MCF 10A (cell line): Measurements from ENCODE around the gene CARD9. TPM values are rescaled to one million over a fixed set of nuclear protein-coding genes. Genes with fewer than 3 reads are reported as not detected.

ENCODE experiments used
- BruUV-seq: library from RNA; stranded (reverse); fragments of 400-500 nt; replicated peaks from 2 replicates; lab custom pipeline; 2021; lab: Mats Ljungman, UMichigan
- CTCF ChIA-PET: fragments of 300-600 bp; sonication (Branson Sonifier 250); formaldehyde crosslinking; extraction: SDS; loops from one replicate; lab custom pipeline; 2021; ENCODE audit warnings: antibody characterized with exemption, inconsistent platforms; lab: Yijun Ruan, JAX
- POLR2A ChIA-PET: fragments of 300-600, 350-650 bp; sonication (Branson Sonifier 250); formaldehyde crosslinking; extraction: SDS; loops from one replicate; lab custom pipeline; 2020; ENCODE audit warnings: antibody characterized with exemption, inconsistent platforms; lab: Yijun Ruan, JAX
- DNase-seq: peaks from one replicate; pipeline ENCODE4 v3.0.0-alpha.2; 2018; ENCODE audit not compliant: unreplicated experiment
- H3K27ac Mint-ChIP-seq: one replicate; pipeline ENCODE4 v1.8.0; 2022; ENCODE audit warnings: mild to moderate bottlenecking, low read depth, mixed read lengths; ENCODE audit not compliant: unreplicated experiment
- H3K27me3 Mint-ChIP-seq: one replicate; pipeline ENCODE4 v1.8.0; 2022; ENCODE audit warnings: mixed read lengths; ENCODE audit not compliant: insufficient read depth, unreplicated experiment
- H3K36me3 Mint-ChIP-seq: one replicate; pipeline ENCODE4 v1.8.0; 2022; ENCODE audit warnings: mild to moderate bottlenecking, moderate library complexity, mixed read lengths; ENCODE audit not compliant: insufficient read depth, unreplicated experiment
- H3K4me1 Mint-ChIP-seq: one replicate; pipeline ENCODE4 v1.8.0; 2022; ENCODE audit warnings: mixed read lengths; ENCODE audit not compliant: insufficient read depth, unreplicated experiment
- H3K4me3 Mint-ChIP-seq: one replicate; pipeline ENCODE4 v1.8.0; 2022; ENCODE audit warnings: mild to moderate bottlenecking, moderate library complexity, mixed read lengths; ENCODE audit not compliant: unreplicated experiment
- H3K9me3 Mint-ChIP-seq: one replicate; pipeline ENCODE4 v1.8.0; 2022; ENCODE audit warnings: mixed read lengths; ENCODE audit not compliant: unreplicated experiment
- CTCF ChIP-seq: fragments of 200-600 bp; IDR thresholded peaks from one replicate; pipeline ENCODE4 v1.8.0; 2022; ENCODE audit warnings: antibody characterized with exemption, mild to moderate bottlenecking; ENCODE audit not compliant: unreplicated experiment
- intact Hi-C: fragments of 100-400 bp; cut with micrococcal nuclease; formaldehyde crosslinking; loops from 2 replicates; pipeline ENCODE4 v1.14.1; 2022
- total RNA-seq: library from RNA; stranded (reverse); gene quantifications from 2 replicates; pipeline ENCODE4 v1.2.3, GENCODE V29; 2022

CARD9 gene
- total RNA-seq, 1 experiment from 2014 or later = 0.33 TPM

- no peaks in the 10 kb centered on the region for H3K27me3 Mint-ChIP-seq
- H3K27ac Mint-ChIP-seq = no peak overlapping the region
- ChIA-PET POLR2A (interaction anchor here (0.6 kb wide), 2 partner anchors 18 to 175 kb away, joined by 3 read pairs; no protein-coding TSS in a partner anchor), CTCF (interaction anchor here (0.5 to 2.0 kb wide), 3 partner anchors 8 to 468 kb away, joined by 3 to 5 read pairs (median 3); partner anchors contain the start of gene DNLZ)
- DNase-seq = no peak
- peaks cover 85% of the 10 kb centered on the region for H3K36me3 Mint-ChIP-seq
- BruUV-seq = no TSS peak
- intact Hi-C loops = no loop called here
- no peaks in the 10 kb centered on the region for H3K9me3 Mint-ChIP-seq
- no peaks in the 10 kb centered on the region for H3K4me1 Mint-ChIP-seq
- no peak for TF ChIP-seq CTCF
- no peak overlapping the region for H3K4me3 Mint-ChIP-seq
Measured at GRCh38 chr9:136391737-136392537, 18.5 kb upstream of the CARD9 start.

GRCh38 chr9:136389396-136389795 lies 15.9 kb upstream of the CARD9 start:
- Mint-ChIP-seq H3K27me3 (no peaks in the 10 kb centered on the region), H3K9me3 (no peaks in the 10 kb centered on the region), H3K36me3 (peaks cover 85% of the 10 kb centered on the region), H3K4me1 (no peaks in the 10 kb centered on the region), H3K27ac (no peak overlapping the region), H3K4me3 (no peak overlapping the region)
- intact Hi-C loops = no loop called here
- DNase-seq = no peak
- ChIA-PET POLR2A (no interaction called here), CTCF (interaction anchor here (0.6 to 2.4 kb wide), 7 partner anchors 11 to 283 kb away, joined by 3 to 9 read pairs (median 4); partner anchors contain the start of gene DNLZ)
- BruUV-seq = no TSS peak
- no peak for TF ChIP-seq CTCF

- Mint-ChIP-seq H3K4me1 (no peaks in the 10 kb centered on the region), H3K27ac (no peak overlapping the region), H3K27me3 (no peaks in the 10 kb centered on the region), H3K36me3 (peaks cover 81% of the 10 kb centered on the region), H3K4me3 (no peak overlapping the region), H3K9me3 (no peaks in the 10 kb centered on the region)
- intact Hi-C loops = no loop called here
- ChIA-PET POLR2A (no interaction called here), CTCF (interaction anchor here (2.4 kb wide), 1 partner anchor 24 kb away, joined by 9 read pairs; the partner anchor contains the start of gene DNLZ)
- no peak for TF ChIP-seq CTCF
- DNase-seq = no peak
- BruUV-seq = no TSS peak
Measured at GRCh38 chr9:136387217-136387616, 13.7 kb upstream of the CARD9 start.

GRCh38 chr9:136386018-136386417 lies 12.5 kb upstream of the CARD9 start:
- no peaks in the 10 kb centered on the region for H3K9me3 Mint-ChIP-seq
- TF ChIP-seq CTCF = no peak
- BruUV-seq = no TSS peak
- H3K4me1 Mint-ChIP-seq = no peaks in the 10 kb centered on the region
- H3K36me3 Mint-ChIP-seq = peaks cover 79% of the 10 kb centered on the region
- ChIA-PET POLR2A (no interaction called here), CTCF (interaction anchor here (1.3 kb wide), 1 partner anchor 23 kb away, joined by 4 read pairs; the partner anchor contains the start of gene DNLZ)
- H3K27me3 Mint-ChIP-seq = no peaks in the 10 kb centered on the region
- DNase-seq = no peak
- no peak overlapping the region for H3K4me3 Mint-ChIP-seq
- no peak overlapping the region for H3K27ac Mint-ChIP-seq
- intact Hi-C loops = no loop called here
